Glutamatergic neuron (in vitro differentiated cells): ENCODE results near the gene NFIX. TPM values are rescaled to one million over a fixed set of nuclear protein-coding genes. Genes with fewer than 3 reads are reported as not detected.

ENCODE experiments used
- DNase-seq: peaks from one replicate; pipeline ENCODE4 v3.0.0; 2022
- H3K27ac Mint-ChIP-seq: one replicate; pipeline ENCODE4 v1.8.0; 2020; ENCODE audit warnings: mild to moderate bottlenecking, mixed read lengths, inconsistent platforms; ENCODE audit not compliant: unreplicated experiment
- H3K27me3 Mint-ChIP-seq: one replicate; pipeline ENCODE4 v1.8.0; 2020; ENCODE audit warnings: mild to moderate bottlenecking, moderate library complexity, mixed read lengths, inconsistent platforms; ENCODE audit not compliant: unreplicated experiment
- H3K36me3 Mint-ChIP-seq: one replicate; pipeline ENCODE4 v1.8.0; 2020; ENCODE audit warnings: mild to moderate bottlenecking, mixed read lengths, inconsistent platforms; ENCODE audit not compliant: unreplicated experiment
- H3K4me1 Mint-ChIP-seq: one replicate; pipeline ENCODE4 v1.8.0; 2020; ENCODE audit warnings: mild to moderate bottlenecking, low read depth, mixed read lengths, inconsistent platforms; ENCODE audit not compliant: unreplicated experiment
- H3K4me3 Mint-ChIP-seq: one replicate; pipeline ENCODE4 v1.8.0; 2020; ENCODE audit warnings: mild to moderate bottlenecking, mixed read lengths, inconsistent platforms; ENCODE audit not compliant: unreplicated experiment
- H3K9me3 Mint-ChIP-seq: one replicate; pipeline ENCODE4 v1.8.0; 2020; ENCODE audit warnings: mild to moderate bottlenecking, moderate library complexity, mixed read lengths, inconsistent platforms; ENCODE audit not compliant: unreplicated experiment
- total RNA-seq: library from RNA; stranded (reverse); fragmentation: NEBNext Ultra II Directional; extraction: Animal tissue kit (Norgen Biotek cat#: 25700); gene quantifications from one replicate; pipeline ENCODE4 v1.2.1, GENCODE V29; 2021; ENCODE audit not compliant: unreplicated experiment
- TF ChIP-seq, protein P1 (sequence below): fragments of 200-600 bp; sonication (generic); IDR thresholded peaks from one replicate; pipeline ENCODE4 v1.5.0; 2021; ENCODE audit not compliant: partially characterized antibody, unreplicated experiment

The NFIX gene
- total RNA-seq, 1 donor from 2014 or later = 2.4 TPM

DNA sequence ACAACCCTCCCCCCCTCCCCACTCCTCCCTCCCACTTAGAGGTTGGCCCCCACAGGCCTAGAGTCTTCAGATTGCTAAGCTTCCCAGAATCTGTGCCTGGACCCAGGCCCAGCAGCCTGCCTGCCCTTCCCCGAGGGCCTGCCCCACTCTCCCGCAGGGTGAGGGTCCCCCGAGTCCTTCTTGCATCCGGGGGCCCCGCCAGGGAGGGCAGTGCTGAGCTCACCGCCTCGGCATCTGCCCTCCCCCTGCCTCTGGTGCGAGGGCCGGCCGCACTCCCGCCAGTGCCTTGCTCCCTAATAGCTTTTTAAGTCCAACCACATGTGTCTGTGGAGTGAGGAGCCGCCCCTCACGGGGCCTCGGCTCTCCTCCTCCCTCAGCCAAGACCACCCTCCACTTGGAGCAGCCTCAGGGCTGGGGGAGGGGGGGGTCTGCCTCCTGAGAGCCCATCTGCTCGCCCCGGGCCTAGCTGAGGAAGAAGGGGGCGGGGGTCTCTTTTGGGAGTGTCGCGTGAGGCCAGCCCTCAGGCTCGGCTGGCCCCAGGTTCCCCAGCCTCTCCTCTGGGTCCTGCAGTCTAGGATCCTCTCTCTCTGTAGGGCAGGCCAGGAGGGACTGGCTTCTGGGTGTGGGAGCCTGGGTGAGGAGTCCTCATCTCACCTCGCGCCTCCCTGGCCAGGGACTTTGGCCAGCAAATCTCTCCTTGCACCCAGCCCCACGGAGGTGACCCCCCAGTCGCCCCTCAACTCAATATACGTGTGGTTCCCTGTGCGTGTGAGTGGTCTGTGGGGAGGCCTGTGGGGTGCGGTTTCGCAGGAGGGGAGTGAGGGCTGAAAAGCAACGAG is 60.2 kb downstream of the NFIX start:
- Mint-ChIP-seq H3K4me1 (peaks cover 29% of the 10 kb centered on the region), H3K4me3 (peak overlapping the region; percentile 42), H3K36me3 (no peaks in the 10 kb centered on the region), H3K27ac (peak overlapping the region; percentile 48), H3K27me3 (peaks cover 11% of the 10 kb centered on the region), H3K9me3 (peaks cover 11% of the 10 kb centered on the region)
- TF ChIP-seq, protein P1, sequence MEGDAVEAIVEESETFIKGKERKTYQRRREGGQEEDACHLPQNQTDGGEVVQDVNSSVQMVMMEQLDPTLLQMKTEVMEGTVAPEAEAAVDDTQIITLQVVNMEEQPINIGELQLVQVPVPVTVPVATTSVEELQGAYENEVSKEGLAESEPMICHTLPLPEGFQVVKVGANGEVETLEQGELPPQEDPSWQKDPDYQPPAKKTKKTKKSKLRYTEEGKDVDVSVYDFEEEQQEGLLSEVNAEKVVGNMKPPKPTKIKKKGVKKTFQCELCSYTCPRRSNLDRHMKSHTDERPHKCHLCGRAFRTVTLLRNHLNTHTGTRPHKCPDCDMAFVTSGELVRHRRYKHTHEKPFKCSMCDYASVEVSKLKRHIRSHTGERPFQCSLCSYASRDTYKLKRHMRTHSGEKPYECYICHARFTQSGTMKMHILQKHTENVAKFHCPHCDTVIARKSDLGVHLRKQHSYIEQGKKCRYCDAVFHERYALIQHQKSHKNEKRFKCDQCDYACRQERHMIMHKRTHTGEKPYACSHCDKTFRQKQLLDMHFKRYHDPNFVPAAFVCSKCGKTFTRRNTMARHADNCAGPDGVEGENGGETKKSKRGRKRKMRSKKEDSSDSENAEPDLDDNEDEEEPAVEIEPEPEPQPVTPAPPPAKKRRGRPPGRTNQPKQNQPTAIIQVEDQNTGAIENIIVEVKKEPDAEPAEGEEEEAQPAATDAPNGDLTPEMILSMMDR = no peak
- DNase-seq = peak; percentile 73

DNA sequence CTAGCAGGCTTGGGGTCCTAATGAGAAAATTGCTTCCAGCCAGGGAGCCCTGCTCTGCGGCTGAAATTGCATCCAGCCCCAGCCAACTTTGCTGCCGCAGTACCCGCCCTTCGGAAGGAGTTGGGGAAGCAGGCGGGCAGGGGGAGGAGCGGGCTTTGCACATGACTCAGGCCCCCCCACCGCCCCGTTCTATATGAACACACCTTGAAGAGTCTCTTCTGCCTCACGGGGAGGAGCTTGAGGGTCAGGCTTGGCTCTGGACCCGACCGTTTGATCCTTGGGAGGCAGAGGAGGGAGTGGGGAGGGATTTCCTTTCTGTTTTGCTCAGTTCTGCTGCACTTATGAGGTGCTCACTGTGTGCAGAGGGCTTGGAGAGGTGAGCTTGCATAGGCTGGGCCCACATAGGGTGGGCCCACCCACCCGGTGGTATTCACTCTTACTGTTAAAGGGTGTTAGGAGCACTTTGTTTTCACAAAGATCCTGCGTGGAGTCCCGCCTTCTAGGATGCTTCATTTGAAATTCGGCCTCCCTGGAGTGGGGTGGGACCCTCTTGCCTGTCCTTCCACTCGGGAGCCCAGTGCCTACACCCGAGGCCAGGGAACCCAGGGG is 60.9 kb downstream of the NFIX start:
- H3K4me3 Mint-ChIP-seq = peak overlapping the region; percentile 42

DNA sequence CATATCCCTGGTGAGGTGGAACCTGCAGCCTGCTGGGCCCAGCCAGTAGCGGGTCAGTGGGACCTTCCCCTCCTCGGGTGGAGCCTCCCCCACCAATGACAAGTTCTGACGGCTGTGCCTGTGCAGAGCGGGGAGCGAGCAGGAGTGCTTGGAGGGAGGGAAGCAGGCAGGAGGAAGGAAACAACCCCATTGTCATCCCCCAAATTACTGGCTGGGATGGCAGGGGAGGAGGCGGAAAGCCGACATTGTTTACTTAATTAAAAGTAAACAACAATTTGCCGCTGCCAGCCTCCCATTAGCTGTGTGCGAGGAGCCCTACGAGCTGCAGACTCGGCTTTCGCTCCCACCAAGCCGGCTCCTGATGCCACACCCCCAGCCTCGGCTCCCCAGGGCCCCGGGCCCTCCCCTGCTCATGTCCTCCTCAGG is 61.9 kb downstream of the NFIX start:
- TF ChIP-seq, protein P1 = no peak
- no peak for DNase-seq
- Mint-ChIP-seq H3K4me1 (peaks cover 24% of the 10 kb centered on the region), H3K27me3 (peaks cover 8% of the 10 kb centered on the region), H3K27ac (no peak overlapping the region), H3K9me3 (peaks cover 7% of the 10 kb centered on the region), H3K4me3 (no peak overlapping the region), H3K36me3 (no peaks in the 10 kb centered on the region)

More for the DNA sequence above, 60.9 kb downstream of the NFIX start:
- Mint-ChIP-seq H3K9me3 (peaks cover 8% of the 10 kb centered on the region), H3K27me3 (peaks cover 6% of the 10 kb centered on the region), H3K27ac (no peak overlapping the region), H3K4me1 (peaks cover 25% of the 10 kb centered on the region), H3K36me3 (no peaks in the 10 kb centered on the region)
- TF ChIP-seq, protein P1 = no peak
- no peak for DNase-seq

DNA sequence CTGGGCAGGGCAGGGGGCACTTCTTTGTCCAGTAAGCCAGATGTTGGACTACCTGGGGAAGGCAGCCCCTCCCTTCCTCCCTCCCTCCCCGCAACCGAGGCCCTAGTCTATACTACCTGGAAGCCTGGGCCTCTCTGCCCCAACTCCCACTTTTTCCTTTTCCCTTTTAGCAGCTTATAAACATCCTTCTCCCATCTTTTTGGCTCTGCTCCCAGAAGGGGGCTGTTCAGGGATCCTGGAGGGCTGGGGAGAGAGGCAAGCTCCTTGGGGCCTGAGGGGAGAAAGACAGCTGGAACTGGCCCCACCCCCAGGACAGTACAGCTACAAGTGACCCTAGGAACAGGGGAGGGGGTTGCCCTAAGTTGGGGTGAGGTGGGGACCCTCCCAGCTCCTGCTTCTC is 62.5 kb downstream of the NFIX start:
- no peak for DNase-seq
- Mint-ChIP-seq H3K36me3 (no peaks in the 10 kb centered on the region), H3K4me3 (no peak overlapping the region), H3K27me3 (peaks cover 8% of the 10 kb centered on the region), H3K9me3 (peaks cover 7% of the 10 kb centered on the region), H3K27ac (no peak overlapping the region), H3K4me1 (peaks cover 24% of the 10 kb centered on the region)
- TF ChIP-seq, protein P1 = no peak
